Measurements from ENCODE around the gene RAD1. TPM values are rescaled to one million over a fixed set of nuclear protein-coding genes. Genes with fewer than 3 reads are reported as not detected.

Gene RAD1
- polyA plus RNA-seq, 2 of the 4 experiments (the other 2 are of a cell fraction) = 41.4 to 41.9 TPM

DNA sequence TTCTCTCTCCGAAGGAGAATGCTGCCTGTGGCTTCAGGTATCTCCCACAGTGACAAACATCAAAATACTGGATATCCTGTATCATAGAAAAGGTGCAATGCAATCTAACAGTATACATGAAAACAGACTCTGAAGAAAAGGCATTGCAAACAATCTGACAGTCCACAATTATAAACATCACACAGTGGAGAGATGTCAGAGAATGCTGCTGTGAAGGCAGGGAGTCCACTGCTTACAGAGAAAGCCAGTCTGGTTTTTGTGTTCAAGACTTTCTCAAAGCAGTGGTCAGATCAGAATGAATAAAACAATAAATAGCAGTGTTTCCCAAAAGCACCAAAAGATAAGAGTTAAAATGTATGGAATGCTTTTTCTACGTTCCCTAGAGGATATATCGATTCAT is 47.6 kb downstream of the RAD1 start:
- ChIA-PET CTCF (interaction anchor here (1.0 kb wide), 1 partner anchor 30 kb away, joined by 7 read pairs; no protein-coding TSS in a partner anchor), POLR2A (no interaction called here)
- ATAC-seq (no peak), FAIRE-seq (peak; percentile 32), DNase-seq (ENCODE audit: low read depth in 1 of 2, low spot score in 1 of 2) (no peak)
- no peak for TF ChIP-seq HOXB13 (CRISPR knock-in tag; IDR thresholded peaks at IDR 0.05; ENCODE audit: low read depth)
- no peak for TF ChIP-seq JUN (IDR thresholded peaks at IDR 0.05)
- TF ChIP-seq MAZ (IDR thresholded peaks at IDR 0.05; ENCODE audit: borderline replicate concordance, low read depth, low read length) = no peak
- no peak for TF ChIP-seq CEBPB (IDR thresholded peaks at IDR 0.05)
- no peak for TF ChIP-seq POLR2A (IDR thresholded peaks at IDR 0.05; ENCODE audit: low read length)
- TF ChIP-seq NPAS2 (CRISPR knock-in tag; IDR thresholded peaks at IDR 0.05; ENCODE audit: borderline replicate concordance) = no peak
- no peak overlapping the region for H3K27ac ChIP-seq
- no peak overlapping the region for H3K4me3 ChIP-seq
- H3K9me3 ChIP-seq = no peaks in the 10 kb centered on the region
- H3K4me2 ChIP-seq = no peak overlapping the region
- H3K4me1 ChIP-seq = peaks cover 7% of the 10 kb centered on the region
- 93% methylated on average over 3 of the region's 3 CpGs for WGBS (ENCODE audit: missing lambda C conversion rate)

GRCh38 chr5:34866989-34867471 is 48.3 kb downstream of the RAD1 start:
- FAIRE-seq (no peak), ATAC-seq (no peak), DNase-seq (ENCODE audit: low read depth in 1 of 2, low spot score in 1 of 2) (peak in 1 of 2 experiments; percentile 18)
- POLR2A ChIA-PET = no interaction called here
- Histone ChIP-seq H3K4me2 (no peak overlapping the region), H3K4me3 (no peak overlapping the region), H3K9me3 (no peaks in the 10 kb centered on the region), H3K27ac (peak overlapping the region; percentile 41 to 67; a peak in 4 of 6 replicates), H3K4me1 (peaks cover 7% of the 10 kb centered on the region)
- TF ChIP-seq CHD2 (IDR thresholded peaks at IDR 0.05; ENCODE audit: low read length, partially characterized antibody) (no peak), MAFK (IDR thresholded peaks at IDR 0.05; ENCODE audit: partially characterized antibody) (peak; percentile 28), JUNB (IDR thresholded peaks at IDR 0.05) (no peak), HEYL (CRISPR knock-in tag; IDR thresholded peaks at IDR 0.05) (no peak), EHMT2 (IDR thresholded peaks at IDR 0.05; ENCODE audit: low read depth) (no peak)
- WGBS (ENCODE audit: missing lambda C conversion rate) = 79% methylated on average over 3 of the region's 3 CpGs
- CTCF ChIA-PET = no interaction called here

DNA sequence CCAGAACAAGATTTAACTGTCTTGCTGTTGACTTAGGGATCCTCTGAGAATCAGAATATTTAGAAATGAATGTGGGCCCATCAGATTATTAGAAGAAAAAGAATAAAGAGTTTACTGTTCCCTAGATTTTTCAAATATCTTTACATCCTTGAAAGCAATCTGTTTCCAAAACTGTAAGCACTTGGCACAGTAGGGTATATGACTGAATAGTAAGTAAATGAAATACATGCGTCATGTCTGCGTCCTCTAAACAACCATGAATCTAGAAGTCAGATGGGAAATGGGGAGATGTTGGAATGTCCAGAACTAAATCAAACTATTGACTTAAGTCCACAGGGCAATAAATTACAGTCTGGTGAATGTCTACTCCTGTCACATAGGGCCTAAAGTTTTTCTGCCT is 50.2 kb downstream of the RAD1 start:
- no peaks in the 10 kb centered on the region for H3K9me3 ChIP-seq
- CTCF ChIA-PET = no interaction called here
- 90% methylated on average over 2 of the region's 2 CpGs for whole genome bisulfite sequencing (ENCODE audit: missing lambda C conversion rate)
- ATAC-seq (no peak), DNase-seq (ENCODE audit: low read depth in 1 of 2, low spot score in 1 of 2) (no peak), FAIRE-seq (no peak)
- no peak overlapping the region for H3K4me3 ChIP-seq
- TF ChIP-seq ATOH8 (CRISPR knock-in tag; IDR thresholded peaks at IDR 0.05; ENCODE audit: low read depth) (no peak), PHF8 (IDR thresholded peaks at IDR 0.05; ENCODE audit: borderline replicate concordance, low read depth) (no peak), JUNB (IDR thresholded peaks at IDR 0.05) (no peak), FOSB (CRISPR knock-in tag; IDR thresholded peaks at IDR 0.05) (no peak), PBX3 (IDR thresholded peaks at IDR 0.05) (no peak), MAFK (IDR thresholded peaks at IDR 0.05; ENCODE audit: partially characterized antibody) (no peak), NFE2L2 (conservative IDR thresholded peaks at IDR 0.05; ENCODE audit: low read length) (no peak), HOXA7 (CRISPR knock-in tag; IDR thresholded peaks at IDR 0.05) (no peak), KDM5A (IDR thresholded peaks at IDR 0.05) (no peak), EHMT2 (IDR thresholded peaks at IDR 0.05; ENCODE audit: low read depth) (no peak), ZFP36 (IDR thresholded peaks at IDR 0.05; ENCODE audit: borderline replicate concordance, partially characterized antibody) (no peak), GATA3 (IDR thresholded peaks at IDR 0.05; ENCODE audit: borderline replicate concordance) (no peak), E2F6 (IDR thresholded peaks at IDR 0.05; ENCODE audit: borderline replicate concordance, low read depth) (no peak)
- TF ChIP-seq, protein P1, sequence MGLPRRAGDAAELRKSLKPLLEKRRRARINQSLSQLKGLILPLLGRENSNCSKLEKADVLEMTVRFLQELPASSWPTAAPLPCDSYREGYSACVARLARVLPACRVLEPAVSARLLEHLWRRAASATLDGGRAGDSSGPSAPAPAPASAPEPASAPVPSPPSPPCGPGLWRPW (IDR thresholded peaks at IDR 0.05) = no peak
- TF ChIP-seq, protein P2, sequence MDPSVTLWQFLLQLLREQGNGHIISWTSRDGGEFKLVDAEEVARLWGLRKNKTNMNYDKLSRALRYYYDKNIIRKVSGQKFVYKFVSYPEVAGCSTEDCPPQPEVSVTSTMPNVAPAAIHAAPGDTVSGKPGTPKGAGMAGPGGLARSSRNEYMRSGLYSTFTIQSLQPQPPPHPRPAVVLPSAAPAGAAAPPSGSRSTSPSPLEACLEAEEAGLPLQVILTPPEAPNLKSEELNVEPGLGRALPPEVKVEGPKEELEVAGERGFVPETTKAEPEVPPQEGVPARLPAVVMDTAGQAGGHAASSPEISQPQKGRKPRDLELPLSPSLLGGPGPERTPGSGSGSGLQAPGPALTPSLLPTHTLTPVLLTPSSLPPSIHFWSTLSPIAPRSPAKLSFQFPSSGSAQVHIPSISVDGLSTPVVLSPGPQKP (IDR thresholded peaks at IDR 0.05; ENCODE audit: low read depth, low read length) = no peak
- TF ChIP-seq, protein P3, sequence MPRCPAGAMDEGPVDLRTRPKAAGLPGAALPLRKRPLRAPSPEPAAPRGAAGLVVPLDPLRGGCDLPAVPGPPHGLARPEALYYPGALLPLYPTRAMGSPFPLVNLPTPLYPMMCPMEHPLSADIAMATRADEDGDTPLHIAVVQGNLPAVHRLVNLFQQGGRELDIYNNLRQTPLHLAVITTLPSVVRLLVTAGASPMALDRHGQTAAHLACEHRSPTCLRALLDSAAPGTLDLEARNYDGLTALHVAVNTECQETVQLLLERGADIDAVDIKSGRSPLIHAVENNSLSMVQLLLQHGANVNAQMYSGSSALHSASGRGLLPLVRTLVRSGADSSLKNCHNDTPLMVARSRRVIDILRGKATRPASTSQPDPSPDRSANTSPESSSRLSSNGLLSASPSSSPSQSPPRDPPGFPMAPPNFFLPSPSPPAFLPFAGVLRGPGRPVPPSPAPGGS (IDR thresholded peaks at IDR 0.05) = no peak
- no peak overlapping the region for H3K27ac ChIP-seq
- H3K4me2 ChIP-seq = no peak overlapping the region
- peaks cover 7% of the 10 kb centered on the region for H3K4me1 ChIP-seq
- POLR2A ChIA-PET = no interaction called here

Measured in A549 (cell line).